GM12864 (cell line): Measurements from ENCODE around the gene BRD3OS.

Experiments
- DNase-seq: peaks from one replicate; pipeline ENCODE4 v3.0.0-alpha.2; 2011; ENCODE audit warnings: low read depth
- H3K4me3 ChIP-seq: 2 replicates; pipeline ENCODE4 v1.5.1; 2011; ENCODE audit warnings: mild to moderate bottlenecking, low read depth, low read length, control low read depth
- TF ChIP-seq, protein P1 (sequence below): IDR thresholded peaks from 2 replicates; pipeline ENCODE4 v1.5.1; 2011; ENCODE audit warnings: low read depth, mild to moderate bottlenecking, moderate library complexity, low read length, control low read depth, inconsistent platforms; ENCODE audit errors: missing control alignments

Gene BRD3OS

DNA sequence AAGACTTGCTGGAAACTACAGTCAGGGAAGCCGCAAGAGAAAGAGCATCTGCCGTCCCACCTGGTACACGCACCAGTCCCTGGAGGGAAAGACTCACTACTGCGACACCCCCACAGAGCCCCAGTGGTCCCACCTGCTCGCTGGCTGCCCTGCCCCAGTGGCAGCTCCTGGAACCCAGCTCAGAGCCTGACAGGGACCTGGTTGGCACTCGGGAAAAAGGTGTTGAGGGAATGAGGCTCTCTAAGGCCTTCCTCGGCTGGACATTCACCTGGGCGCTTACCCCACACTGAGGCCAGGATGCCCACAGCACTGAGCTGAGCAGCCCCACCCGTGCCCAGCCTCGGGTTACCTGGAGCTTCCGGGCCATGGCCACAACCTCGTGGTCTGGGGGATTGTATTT is 19.7 kb downstream of the BRD3OS start:
- TF ChIP-seq, protein P1, sequence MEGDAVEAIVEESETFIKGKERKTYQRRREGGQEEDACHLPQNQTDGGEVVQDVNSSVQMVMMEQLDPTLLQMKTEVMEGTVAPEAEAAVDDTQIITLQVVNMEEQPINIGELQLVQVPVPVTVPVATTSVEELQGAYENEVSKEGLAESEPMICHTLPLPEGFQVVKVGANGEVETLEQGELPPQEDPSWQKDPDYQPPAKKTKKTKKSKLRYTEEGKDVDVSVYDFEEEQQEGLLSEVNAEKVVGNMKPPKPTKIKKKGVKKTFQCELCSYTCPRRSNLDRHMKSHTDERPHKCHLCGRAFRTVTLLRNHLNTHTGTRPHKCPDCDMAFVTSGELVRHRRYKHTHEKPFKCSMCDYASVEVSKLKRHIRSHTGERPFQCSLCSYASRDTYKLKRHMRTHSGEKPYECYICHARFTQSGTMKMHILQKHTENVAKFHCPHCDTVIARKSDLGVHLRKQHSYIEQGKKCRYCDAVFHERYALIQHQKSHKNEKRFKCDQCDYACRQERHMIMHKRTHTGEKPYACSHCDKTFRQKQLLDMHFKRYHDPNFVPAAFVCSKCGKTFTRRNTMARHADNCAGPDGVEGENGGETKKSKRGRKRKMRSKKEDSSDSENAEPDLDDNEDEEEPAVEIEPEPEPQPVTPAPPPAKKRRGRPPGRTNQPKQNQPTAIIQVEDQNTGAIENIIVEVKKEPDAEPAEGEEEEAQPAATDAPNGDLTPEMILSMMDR = no peak
- no peak for DNase-seq
- no peak overlapping the region for H3K4me3 ChIP-seq

DNA sequence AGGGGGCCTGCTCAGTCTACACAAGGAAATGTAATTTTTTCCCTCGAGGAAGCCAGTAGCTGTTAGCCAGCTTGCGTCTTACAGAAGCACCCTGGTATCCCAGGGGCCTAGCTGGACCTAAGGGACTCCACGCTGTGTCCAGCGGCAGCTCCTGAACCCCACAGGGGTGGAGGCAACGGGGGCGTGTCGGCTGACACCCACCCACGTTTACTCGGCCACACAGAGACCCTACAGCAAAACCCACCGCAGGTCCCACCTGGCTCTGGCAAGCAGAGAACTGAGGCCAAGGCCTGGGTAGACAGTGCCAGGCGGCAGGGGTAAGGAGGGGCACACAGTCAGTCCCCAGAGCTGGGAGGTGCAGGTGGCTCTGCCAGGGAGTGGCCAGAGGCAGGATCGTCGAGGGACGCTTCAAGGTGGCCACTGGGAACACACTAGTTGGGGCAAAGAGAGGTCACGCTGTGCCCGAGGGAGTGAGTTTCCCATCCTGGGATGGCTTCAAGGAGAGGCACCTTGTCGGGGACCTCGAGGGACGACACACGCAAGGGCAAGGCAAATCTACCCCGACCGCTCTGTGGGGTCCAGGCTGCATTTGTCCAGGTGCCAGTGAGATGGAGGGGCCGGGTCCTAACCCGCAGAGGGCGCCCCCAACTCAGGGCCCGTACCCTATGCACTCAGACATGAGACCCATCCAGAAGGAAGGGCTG is 20.7 kb downstream of the BRD3OS start:
- no peak overlapping the region for H3K4me3 ChIP-seq
- TF ChIP-seq, protein P1 = no peak
- no peak for DNase-seq

DNA sequence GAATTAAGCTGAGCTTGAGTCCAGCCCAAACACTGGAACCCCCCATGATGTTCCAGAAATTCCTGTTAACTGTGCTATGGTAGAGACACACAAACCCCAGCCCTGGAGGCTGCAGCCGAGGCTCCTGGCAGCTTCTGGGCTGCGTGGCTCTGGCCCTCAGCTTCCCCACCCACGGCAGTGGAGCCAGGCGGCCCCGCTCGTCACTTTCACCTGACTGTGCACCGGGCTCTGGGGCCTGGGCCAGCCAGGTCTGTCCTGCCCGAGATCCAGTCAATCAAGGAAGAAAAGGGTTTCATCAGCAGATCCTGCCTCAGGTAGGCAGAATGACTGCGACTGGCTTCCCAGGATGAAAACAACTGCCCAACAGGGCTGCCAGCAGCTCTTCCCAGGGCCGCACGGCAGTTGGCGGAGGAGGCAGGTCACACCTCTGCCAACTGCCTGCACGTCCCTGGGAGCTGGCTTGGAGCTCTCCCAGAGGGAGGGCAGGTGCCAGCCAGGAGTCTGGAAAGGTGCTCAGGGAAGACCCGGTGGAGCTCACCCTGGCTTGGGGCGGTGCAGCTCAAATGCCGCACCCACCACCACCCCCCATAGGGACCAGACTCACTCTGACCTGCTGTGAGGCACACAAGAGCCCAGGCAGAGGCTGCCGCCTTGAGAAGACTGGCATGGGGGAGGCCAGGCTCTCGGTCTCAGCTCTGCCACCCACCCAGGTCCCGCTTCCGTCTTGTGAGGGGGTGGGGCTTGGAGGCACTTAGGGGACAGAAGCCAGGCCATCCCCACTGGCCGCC is 21.8 kb downstream of the BRD3OS start:
- TF ChIP-seq, protein P1 = no peak
- no peak for DNase-seq
- H3K4me3 ChIP-seq = no peak overlapping the region

DNA sequence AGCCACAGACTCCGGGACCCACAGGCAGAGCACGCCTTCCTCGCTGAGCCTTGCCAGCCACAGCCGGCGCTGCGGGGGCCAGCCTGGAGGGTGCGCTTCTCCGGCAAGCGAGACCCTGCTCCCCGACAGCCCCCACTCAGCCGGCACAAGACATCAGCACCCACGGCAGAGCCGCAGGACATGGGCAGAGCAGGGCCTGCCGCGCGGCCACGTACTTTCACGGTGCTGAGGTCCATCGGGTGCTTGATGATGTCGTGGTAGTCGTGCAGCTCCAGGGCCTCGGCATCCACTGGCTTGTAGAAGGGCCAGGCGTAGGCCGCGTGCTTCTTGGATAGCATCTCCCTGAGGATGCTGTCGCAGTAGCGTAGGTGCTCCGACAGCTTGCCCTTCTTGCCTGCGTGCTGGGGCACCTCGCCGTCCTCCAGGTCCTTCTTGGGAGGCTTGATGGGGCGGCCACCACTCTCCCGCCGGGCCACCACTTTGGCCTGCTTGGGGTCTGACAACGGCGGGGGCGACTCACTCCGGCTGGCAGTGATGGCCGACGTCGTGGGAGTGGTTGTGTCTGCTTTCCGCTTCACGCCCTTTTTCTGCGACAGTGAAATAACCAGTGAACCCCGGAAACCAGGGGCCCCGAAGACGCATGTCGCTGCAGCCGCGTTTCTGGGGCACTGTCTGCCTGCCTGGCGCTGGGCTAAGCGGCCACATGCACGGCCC is 22.7 kb downstream of the BRD3OS start:
- DNase-seq = no peak
- TF ChIP-seq, protein P1 = no peak
- H3K4me3 ChIP-seq = no peak overlapping the region

DNA sequence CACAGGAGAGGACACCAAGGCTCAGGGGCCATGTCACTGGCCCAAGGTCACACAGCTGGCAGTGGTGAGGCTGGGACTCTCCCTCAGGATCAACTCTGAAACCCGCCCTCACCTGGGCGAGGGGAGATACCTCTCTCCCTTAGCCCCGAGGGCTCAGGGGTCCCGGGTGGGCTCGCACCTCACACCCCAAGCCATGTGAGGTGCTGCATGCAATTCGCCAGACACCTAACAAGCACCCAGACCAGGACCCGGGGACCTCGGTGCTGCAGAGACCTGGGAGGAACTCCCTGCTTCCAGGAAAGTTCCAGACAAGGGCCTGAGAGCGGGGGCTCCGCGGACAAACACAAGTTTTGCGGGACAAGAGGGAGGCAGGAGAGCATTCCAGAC is 23.3 kb downstream of the BRD3OS start:
- no peak overlapping the region for H3K4me3 ChIP-seq
- DNase-seq = no peak
- TF ChIP-seq, protein P1 = no peak

DNA sequence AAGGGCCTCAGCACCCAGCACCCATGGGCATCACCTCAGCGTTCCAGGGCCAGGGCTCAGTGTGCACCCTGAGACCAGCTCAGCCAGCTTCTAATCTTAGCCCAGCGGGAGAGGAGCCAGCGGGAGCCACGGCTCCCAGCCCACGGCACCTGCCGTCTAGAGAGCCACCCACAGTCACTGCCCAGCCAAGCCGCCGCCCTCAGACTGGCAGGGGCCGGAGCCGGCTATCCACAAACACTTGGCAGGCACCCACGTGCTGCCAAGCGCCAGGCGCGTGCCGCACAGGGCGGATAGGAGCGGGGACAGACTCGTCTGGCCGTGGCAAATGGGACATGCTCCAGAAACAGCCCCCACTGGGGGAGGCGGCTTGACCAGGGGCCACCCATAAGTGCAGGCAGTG is 24.0 kb downstream of the BRD3OS start:
- DNase-seq = no peak
- TF ChIP-seq, protein P1 = no peak
- H3K4me3 ChIP-seq = no peak overlapping the region
